Omental fat pad (tissue), 4 donors: Measurements from ENCODE around the gene OR4C12. TPM values are rescaled to one million over a fixed set of nuclear protein-coding genes. Genes with fewer than 3 reads are reported as not detected.
"Not testable (repeated sequence)": the region's sequence is repeated elsewhere in the genome, so short reads cannot be mapped to it uniquely, and the experiment has no call there.

ENCODE experiments used
- ATAC-seq: fragments of 150-250 bp; one replicate; pipeline ENCODE4 v1.9.1; 2016; ENCODE audit warnings: mild to moderate bottlenecking, moderate library complexity; ENCODE audit not compliant: low FRiP score
- DNase-seq: peaks from one replicate; pipeline ENCODE4 v3.0.0-alpha.2; 2019; ENCODE audit warnings: low spot score
- CTCF ChIP-seq, 3 donors: fragments of 450-650 bp; IDR thresholded peaks; one replicate each; pipeline ENCODE4 v1.5.1; 2016 to 2017; ENCODE audit warnings: antibody characterized with exemption in 3 of 3, mild to moderate bottlenecking in 3 of 3, moderate library complexity in 2 of 3
- total RNA-seq, 4 donors: library from RNA; depleted of rRNA; stranded (reverse); fragments of >200 nt; gene quantifications; one replicate each; pipeline ENCODE4 v1.1.0, GENCODE V29; 2016

OR4C12 gene
- not detected for total RNA-seq

DNA sequence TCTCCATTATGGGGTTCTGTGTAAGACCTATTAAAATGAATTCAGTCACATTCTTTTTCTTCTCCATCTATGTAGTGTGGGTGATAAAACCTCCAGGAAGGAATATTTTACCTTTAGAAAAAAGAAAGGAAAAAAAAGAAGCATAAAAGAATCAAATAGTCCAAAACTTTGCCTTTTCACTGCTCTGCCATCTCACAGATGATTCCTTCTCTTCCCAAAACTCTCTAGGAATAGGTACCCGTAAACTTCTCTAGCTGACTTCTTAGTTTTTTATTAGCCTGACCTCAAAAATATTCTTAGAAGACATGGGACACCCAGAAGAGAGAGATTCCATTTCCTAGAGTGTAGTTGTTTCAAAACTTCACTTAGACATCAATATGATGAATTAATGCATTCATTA is at the start of gene OR4C12:
Gene OR4C12, minus strand, starts transcription at position 101 of the 400 bp plus-strand sequence. Its CDS starts 34 bp downstream, at position 67.
- not testable (repeated sequence) for ATAC-seq, DNase-seq

- no peak for TF ChIP-seq CTCF (IDR thresholded peaks at IDR 0.05)
- DNase-seq (no peak), ATAC-seq (no peak)
These were observed 47.9 kb upstream of the OR4C12 start for GRCh38 chr11:50030193-50030592.

DNA sequence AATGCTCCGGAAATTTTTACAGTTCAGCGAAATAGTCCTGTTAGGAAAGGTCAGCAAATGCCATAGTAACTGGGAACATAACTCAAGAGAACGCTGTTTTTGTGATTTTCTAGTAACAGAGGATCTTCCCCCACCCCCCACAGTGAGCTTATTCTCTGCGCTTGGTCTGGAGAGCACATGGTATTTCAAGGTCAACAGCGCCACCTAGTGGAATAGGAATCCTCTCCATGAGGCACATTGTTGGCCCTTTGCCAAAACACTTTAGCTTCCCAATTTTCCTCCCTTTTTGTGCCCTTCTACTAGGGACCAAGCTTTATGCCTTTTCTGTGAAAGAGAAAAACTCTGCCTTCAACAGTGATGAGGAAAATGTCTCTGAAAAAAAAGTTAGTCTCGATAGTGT is 13.2 kb upstream of the OR4C12 start:
- no peak for TF ChIP-seq CTCF (IDR thresholded peaks at IDR 0.05)
- DNase-seq (no peak), ATAC-seq (no peak)

GRCh38 chr11:49973439-49973838 is 8.9 kb downstream of the OR4C12 start:
- not testable (repeated sequence) for ATAC-seq, DNase-seq

DNA sequence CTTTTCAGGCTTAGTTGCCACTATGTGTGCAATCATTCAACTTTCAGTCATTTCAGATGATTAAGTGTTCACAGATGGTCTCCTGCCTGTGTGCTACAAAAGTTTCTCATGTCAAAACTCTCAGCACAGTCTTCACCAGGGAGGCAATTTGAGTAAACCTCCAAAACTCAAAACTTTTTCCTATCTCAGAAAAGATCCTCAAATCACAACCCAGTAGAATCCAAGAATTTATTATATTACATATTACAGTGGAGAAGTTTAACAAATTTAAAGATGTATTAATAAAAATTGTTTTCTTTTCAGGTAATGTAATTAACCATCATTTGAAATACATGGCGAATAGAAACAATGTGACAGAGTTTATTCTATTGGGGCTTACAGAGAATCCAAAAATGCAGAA is 30.2 kb downstream of the OR4C12 start, which contains the start of gene OR4C13:
Gene OR4C13, plus strand, starts transcription at position 301 of the 400 bp plus-strand sequence. Its CDS starts 32 bp downstream, at position 333.
- no peak for TF ChIP-seq CTCF (IDR thresholded peaks at IDR 0.05)
- DNase-seq (no peak), ATAC-seq (no peak)

GRCh38 chr11:49948701-49949100 is 33.6 kb downstream of the OR4C12 start:
- DNase-seq, ATAC-seq: not testable (repeated sequence)

Other genes with a start within 250 kb of the OR4C12 start
- gene OR4C13, start 30.1 kb downstream of the OR4C12 start, total RNA-seq, result not detected
- gene OR4C45, start 50.3 kb upstream of the OR4C12 start, total RNA-seq, result not detected